Gastroesophageal sphincter (tissue), 3 donors: Measurements from ENCODE around the gene HSD3B2.

Experiments used
- POLR2AphosphoS5 ChIP-seq: sonication (generic); formaldehyde crosslinking; IDR thresholded peaks from one replicate; pipeline ENCODE4 v1.6.1; 2017; ENCODE audit warnings: antibody characterized with exemption
- TF ChIP-seq, protein P1 (sequence below), 4 experiments: fragments of 200-600 bp in 2 of 4; fragments of 450-650 bp in 2 of 4; sonication (generic) in 1 of 4; IDR thresholded peaks; one replicate each; pipeline ENCODE4 v1.5.1; 2017 to 2019; ENCODE audit warnings: antibody characterized with exemption in 4 of 4, mild to moderate bottlenecking in 2 of 4, moderate library complexity in 2 of 4

DNA sequence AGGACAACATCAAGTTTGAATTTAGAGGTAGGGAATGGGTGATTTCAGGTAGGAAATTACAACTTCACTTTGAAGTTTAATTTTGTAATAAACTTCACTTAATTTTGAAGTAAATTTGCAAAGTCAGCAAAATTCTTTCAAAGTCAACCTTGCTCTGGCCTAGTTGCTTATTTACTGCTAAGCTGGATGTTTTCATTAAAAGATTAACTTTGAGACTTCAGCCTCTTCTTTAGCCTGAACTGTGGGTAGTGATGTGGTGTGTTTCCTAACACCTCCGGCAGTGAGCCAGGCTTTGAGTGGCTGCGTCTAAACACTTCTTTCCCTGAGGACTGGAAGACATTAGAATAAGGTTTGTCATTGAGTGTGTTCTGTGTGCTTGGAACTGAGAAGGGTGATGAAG is 46.4 kb upstream of the HSD3B2 start, which contains the start of gene HAO2:
- TF ChIP-seq POLR2AphosphoS5: no peak
- TF ChIP-seq, protein P1, sequence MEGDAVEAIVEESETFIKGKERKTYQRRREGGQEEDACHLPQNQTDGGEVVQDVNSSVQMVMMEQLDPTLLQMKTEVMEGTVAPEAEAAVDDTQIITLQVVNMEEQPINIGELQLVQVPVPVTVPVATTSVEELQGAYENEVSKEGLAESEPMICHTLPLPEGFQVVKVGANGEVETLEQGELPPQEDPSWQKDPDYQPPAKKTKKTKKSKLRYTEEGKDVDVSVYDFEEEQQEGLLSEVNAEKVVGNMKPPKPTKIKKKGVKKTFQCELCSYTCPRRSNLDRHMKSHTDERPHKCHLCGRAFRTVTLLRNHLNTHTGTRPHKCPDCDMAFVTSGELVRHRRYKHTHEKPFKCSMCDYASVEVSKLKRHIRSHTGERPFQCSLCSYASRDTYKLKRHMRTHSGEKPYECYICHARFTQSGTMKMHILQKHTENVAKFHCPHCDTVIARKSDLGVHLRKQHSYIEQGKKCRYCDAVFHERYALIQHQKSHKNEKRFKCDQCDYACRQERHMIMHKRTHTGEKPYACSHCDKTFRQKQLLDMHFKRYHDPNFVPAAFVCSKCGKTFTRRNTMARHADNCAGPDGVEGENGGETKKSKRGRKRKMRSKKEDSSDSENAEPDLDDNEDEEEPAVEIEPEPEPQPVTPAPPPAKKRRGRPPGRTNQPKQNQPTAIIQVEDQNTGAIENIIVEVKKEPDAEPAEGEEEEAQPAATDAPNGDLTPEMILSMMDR (IDR thresholded peaks at IDR 0.05): no peak
